Measurements from ENCODE around the gene TTC36. TPM values are rescaled to one million over a fixed set of nuclear protein-coding genes. Genes with fewer than 3 reads are reported as not detected.

Gene TTC36
- total RNA-seq, 4 donors from 2014 or later = 2.7 to 9.0 (median 5.1) TPM

- no peak for DNase-seq (ENCODE audit: low spot score in 2 of 2)
- 80 to 85% methylated on average over 7 to 9 of the region's 9 CpGs for WGBS, 2 donors
- Histone ChIP-seq H3K4me3 (no peak overlapping the region), H3K27ac (no peak overlapping the region), H3K4me1 (peaks cover 0 to 23% (median 3%) of the 10 kb centered on the region in 4 donors), H3K36me3 (peaks cover 0 to 35% (median 0%) of the 10 kb centered on the region in 3 donors), H3K9me3 (no peaks in the 10 kb centered on the region), H3K27me3 (no peaks in the 10 kb centered on the region)
- TF ChIP-seq EP300 (IDR thresholded peaks at IDR 0.05) (no peak), CTCF (IDR thresholded peaks at IDR 0.05) (no peak), POLR2A (IDR thresholded peaks at IDR 0.05) (no peak)
These were observed 8.0 kb downstream of the TTC36 start for GRCh38 chr11:118535261-118535660.

GRCh38 chr11:118536726-118537125 is 9.5 kb downstream of the TTC36 start:
- H3K4me3 ChIP-seq = no peak overlapping the region
- no peak overlapping the region for H3K27ac ChIP-seq
- H3K36me3 ChIP-seq = peaks cover 0 to 43% (median 0%) of the 10 kb centered on the region in 3 donors
- no peak for DNase-seq (ENCODE audit: low spot score in 2 of 2)
- H3K4me1 ChIP-seq = peaks cover 0 to 12% (median under 1%) of the 10 kb centered on the region in 4 donors
- H3K9me3 ChIP-seq = no peaks in the 10 kb centered on the region
- TF ChIP-seq EP300 (IDR thresholded peaks at IDR 0.05) = no peak
- no peak for TF ChIP-seq POLR2A (IDR thresholded peaks at IDR 0.05)
- no peak for TF ChIP-seq CTCF (IDR thresholded peaks at IDR 0.05)
- WGBS, 2 donors = 90% methylated on average over 5 of the region's 5 CpGs
- no peaks in the 10 kb centered on the region for H3K27me3 ChIP-seq

GRCh38 chr11:118537409-118537980 is 10.2 kb downstream of the TTC36 start:
- Histone ChIP-seq H3K4me3 (no peak overlapping the region), H3K36me3 (peaks cover 0 to 50% (median 0%) of the 10 kb centered on the region in 3 donors), H3K27me3 (no peaks in the 10 kb centered on the region), H3K9me3 (no peaks in the 10 kb centered on the region), H3K4me1 (peaks cover 0 to 7% (median 0%) of the 10 kb centered on the region in 4 donors), H3K27ac (no peak overlapping the region)
- WGBS, 2 donors = 90 to 93% methylated on average over 6 of the region's 6 CpGs
- no peak for DNase-seq (ENCODE audit: low spot score in 2 of 2)
- TF ChIP-seq POLR2A (IDR thresholded peaks at IDR 0.05) (no peak), EP300 (IDR thresholded peaks at IDR 0.05) (no peak), CTCF (IDR thresholded peaks at IDR 0.05) (no peak)

GRCh38 chr11:118544010-118544646 is 16.9 kb downstream of the TTC36 start:
- H3K36me3 ChIP-seq = peaks cover 0 to 78% (median 0%) of the 10 kb centered on the region in 3 donors
- no peaks in the 10 kb centered on the region for H3K9me3 ChIP-seq
- H3K27me3 ChIP-seq = no peaks in the 10 kb centered on the region
- TF ChIP-seq EP300 (IDR thresholded peaks at IDR 0.05) (no peak), CTCF (IDR thresholded peaks at IDR 0.05) (no peak), POLR2A (IDR thresholded peaks at IDR 0.05) (no peak)
- DNase-seq (ENCODE audit: low spot score in 2 of 2) = no peak
- no peak overlapping the region for H3K27ac ChIP-seq
- H3K4me1 ChIP-seq = no peaks in the 10 kb centered on the region
- no peak overlapping the region for H3K4me3 ChIP-seq
- 83 to 90% methylated on average over 8 of the region's 8 CpGs for WGBS, 2 donors

GRCh38 chr11:118544647-118545010 is 17.4 kb downstream of the TTC36 start:
- H3K4me3 ChIP-seq = no peak overlapping the region
- no peak for TF ChIP-seq POLR2A (IDR thresholded peaks at IDR 0.05)
- peaks cover 0 to 83% (median 0%) of the 10 kb centered on the region in 3 donors for H3K36me3 ChIP-seq
- H3K27me3 ChIP-seq = no peaks in the 10 kb centered on the region
- WGBS, 2 donors = 74 to 94% methylated on average over 3 of the region's 3 CpGs
- no peaks in the 10 kb centered on the region for H3K4me1 ChIP-seq
- no peaks in the 10 kb centered on the region for H3K9me3 ChIP-seq
- no peak overlapping the region for H3K27ac ChIP-seq
- no peak for DNase-seq (ENCODE audit: low spot score in 2 of 2)
